Measurements from ENCODE around the gene AP2M1.

- TF ChIP-seq FOXA1 (IDR thresholded peaks at IDR 0.05) (no peak), FOXA1 (CRISPR knock-in tag; IDR thresholded peaks at IDR 0.05) (no peak), TARDBP (CRISPR knock-in tag; IDR thresholded peaks at IDR 0.05) (no peak), RBFOX2 (IDR thresholded peaks at IDR 0.05; ENCODE audit: low read depth, low read length) (no peak), EZH2 (conservative IDR thresholded peaks at IDR 0.05; ENCODE audit: low read depth, low read length) (no peak), CSRNP1 (CRISPR knock-in tag; IDR thresholded peaks at IDR 0.05) (no peak)
These were observed 36.6 kb downstream of the AP2M1 start for GRCh38 chr3:184211297-184211696.
